GM23338 (cell line): ENCODE measurements around the gene SLC25A13. TPM values are rescaled to one million over a fixed set of nuclear protein-coding genes. Genes with fewer than 3 reads are reported as not detected.

Experiments used
- ATAC-seq: fragments of 200-7000 bp; cut with Tn5 transposase; 3 replicates; pipeline ENCODE4 v1.9.1; 2020
- DNase-seq: peaks from one replicate; pipeline ENCODE4 v3.0.0-alpha.2; 2015; ENCODE audit warnings: low spot score
- H2AFZ ChIP-seq: fragments of 200-600 bp; sonication (generic); 2 replicates; pipeline ENCODE4 v1.8.0; 2016; ENCODE audit warnings: antibody characterized with exemption, mild to moderate bottlenecking, moderate library complexity
- H3F3A ChIP-seq: fragments of 200-600 bp; sonication (generic); replicated peaks from 2 replicates; pipeline ENCODE4 v1.8.0; 2017; ENCODE audit warnings: antibody characterized with exemption, mixed run types, low read depth
- H3K27ac ChIP-seq: fragments of 200-600 bp; sonication (generic); 2 replicates; pipeline ENCODE4 v1.6.1; 2016; ENCODE audit warnings: low read depth
- H3K27me3 ChIP-seq: fragments of 200-600 bp; sonication (generic); 2 replicates; pipeline ENCODE4 v1.8.0; 2016; ENCODE audit warnings: mild to moderate bottlenecking, mixed run types, moderate library complexity; ENCODE audit not compliant: insufficient read depth
- H3K36me3 ChIP-seq: fragments of 200-600 bp; sonication (generic); 2 replicates; pipeline ENCODE4 v1.8.0; 2016; ENCODE audit warnings: mild to moderate bottlenecking; ENCODE audit not compliant: insufficient read depth
- H3K4me1 ChIP-seq: fragments of 200-600 bp; sonication (generic); 2 replicates; pipeline ENCODE4 v1.8.0; 2016; ENCODE audit warnings: mild to moderate bottlenecking, moderate library complexity; ENCODE audit not compliant: insufficient read depth
- H3K4me2 ChIP-seq: fragments of 200-600 bp; sonication (generic); 2 replicates; pipeline ENCODE4 v1.7.1; 2017; ENCODE audit warnings: mixed run types
- H3K4me3 ChIP-seq: fragments of 200-600 bp; sonication (generic); 2 replicates; pipeline ENCODE4 v1.6.1; 2016; ENCODE audit warnings: mixed run types
- H3K79me2 ChIP-seq: fragments of 200-600 bp; sonication (generic); replicated peaks from 2 replicates; pipeline ENCODE4 v1.8.0; 2017; ENCODE audit warnings: mild to moderate bottlenecking; ENCODE audit not compliant: insufficient read depth
- H3K9me2 ChIP-seq: fragments of 200-600 bp; sonication (generic); 2 replicates; pipeline ENCODE4 v1.8.0; 2017; ENCODE audit not compliant: insufficient read depth
- H4K20me1 ChIP-seq: fragments of 200-600 bp; sonication (generic); replicated peaks from 2 replicates; pipeline ENCODE4 v1.8.0; 2017; ENCODE audit warnings: mild to moderate bottlenecking; ENCODE audit not compliant: insufficient read depth
- H3K27ac Mint-ChIP-seq: 2 replicates; pipeline ENCODE4 v1.8.0; 2020; ENCODE audit warnings: inconsistent platforms, mild to moderate bottlenecking, moderate library complexity, mixed read lengths
- H3K27me3 Mint-ChIP-seq: 3 replicates; pipeline ENCODE4 v1.8.0; 2022; ENCODE audit warnings: low read depth, mild to moderate bottlenecking, moderate library complexity, mixed read lengths, inconsistent platforms; ENCODE audit not compliant: insufficient read depth, poor library complexity
- H3K36me3 Mint-ChIP-seq: 3 replicates; pipeline ENCODE4 v1.8.0; 2021; ENCODE audit warnings: low read depth, mild to moderate bottlenecking, inconsistent platforms, moderate library complexity, mixed read lengths
- H3K4me1 Mint-ChIP-seq: 3 replicates; pipeline ENCODE4 v1.8.0; 2020; ENCODE audit warnings: mild to moderate bottlenecking, inconsistent platforms, mixed read lengths
- H3K4me3 Mint-ChIP-seq: 3 replicates; pipeline ENCODE4 v1.8.0; 2021; ENCODE audit warnings: moderate library complexity, mild to moderate bottlenecking, inconsistent platforms, mixed read lengths
- H3K9me3 Mint-ChIP-seq: 3 replicates; pipeline ENCODE4 v1.8.0; 2020; ENCODE audit warnings: moderate library complexity, mild to moderate bottlenecking, inconsistent platforms, mixed read lengths
- EZH2phosphoT487 ChIP-seq: fragments of 200-600 bp; sonication (generic); IDR thresholded peaks from one replicate; pipeline ENCODE4 v1.8.1; 2018; ENCODE audit warnings: antibody characterized with exemption; ENCODE audit not compliant: unreplicated experiment
- ZNF114 ChIP-seq: fragments of 250-450 bp; sonication (Bioruptor Pico); IDR thresholded peaks from 2 replicates; pipeline ENCODE4 v1.5.0; 2020; ENCODE audit warnings: mild to moderate bottlenecking, moderate library complexity
- polyA plus RNA-seq: library from polyadenylated mRNA; unstranded; fragments of >200 nt; fragmentation: Nextera tagmentation; extraction: Ambion mirVana; gene quantifications from 2 replicates; pipeline ENCODE4 v1.2.1, GENCODE V29; 2016
- total RNA-seq: library from RNA; depleted of rRNA; stranded (reverse); fragments of >200 nt; shearing (Covaris generic); gene quantifications from 2 replicates; pipeline ENCODE4 v1.2.3, GENCODE V29; 2014
- TF ChIP-seq, protein P1 (sequence below): fragments of 250-450 bp; sonication (Bioruptor Pico); IDR thresholded peaks from 2 replicates; pipeline ENCODE4 v1.5.0; 2020; ENCODE audit warnings: mild to moderate bottlenecking, moderate library complexity
- TF ChIP-seq, protein P2 (sequence below), 2 experiments: fragments of 200-600 bp in 1 of 2; sonication (generic) in 1 of 2; conservative IDR thresholded peaks; 2 replicates each; pipeline versions ENCODE4 v1.5.1 to v1.6.1; 2016 to 2017; ENCODE audit warnings: antibody characterized with exemption in 2 of 2, low read depth in 2 of 2, mild to moderate bottlenecking in 2 of 2, moderate library complexity in 1 of 2

The SLC25A13 gene
- total and polyA plus RNA-seq, 2 experiments from 2014 or later = 51.1 to 84.6 TPM

DNA sequence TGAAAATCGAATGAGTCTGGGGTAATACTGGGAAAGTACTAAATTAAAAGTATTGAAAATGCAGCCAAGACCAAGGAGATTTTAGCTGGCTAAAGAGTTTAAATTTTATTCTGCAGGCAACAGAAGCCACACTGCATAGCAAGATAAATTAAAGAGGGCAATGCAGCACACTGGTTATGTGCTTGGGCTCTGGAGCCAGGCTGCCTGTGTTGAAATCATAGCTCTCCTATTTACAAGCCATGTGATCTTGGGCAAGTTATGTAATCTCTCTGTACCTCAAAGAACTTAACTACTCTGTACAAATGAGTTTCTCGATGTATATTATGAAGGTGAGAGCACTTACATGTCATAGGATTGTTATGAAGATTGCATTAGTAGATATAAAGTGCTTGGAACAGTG is 9.9 kb downstream of the SLC25A13 start:
- no peak for DNase-seq
- no peak for ATAC-seq

More for the DNA sequence above, 9.9 kb downstream of the SLC25A13 start:
- Histone ChIP-seq H2AFZ (no peak overlapping the region), H3K27ac (no peak overlapping the region), H3K4me3 (no peak overlapping the region), H3K9me2 (peaks cover 4% of the 10 kb centered on the region; the same call in 1 of the 2 replicates), H4K20me1 (peaks cover 25% of the 10 kb centered on the region), H3F3A (no peaks in the 10 kb centered on the region), H3K36me3 (no peaks in the 10 kb centered on the region), H3K4me2 (no peak overlapping the region), H3K27me3 (no peaks in the 10 kb centered on the region), H3K4me1 (peaks cover 38% of the 10 kb centered on the region), H3K79me2 (peaks cover 94% of the 10 kb centered on the region)
- H3K36me3 Mint-ChIP-seq = peaks cover 6% of the 10 kb centered on the region; the same call in 2 of the 3 replicates
- H3K27ac Mint-ChIP-seq = no peak overlapping the region; the same call in 1 of the 2 replicates
- H3K9me3 Mint-ChIP-seq = no peaks in the 10 kb centered on the region
- TF ChIP-seq, protein P1, sequence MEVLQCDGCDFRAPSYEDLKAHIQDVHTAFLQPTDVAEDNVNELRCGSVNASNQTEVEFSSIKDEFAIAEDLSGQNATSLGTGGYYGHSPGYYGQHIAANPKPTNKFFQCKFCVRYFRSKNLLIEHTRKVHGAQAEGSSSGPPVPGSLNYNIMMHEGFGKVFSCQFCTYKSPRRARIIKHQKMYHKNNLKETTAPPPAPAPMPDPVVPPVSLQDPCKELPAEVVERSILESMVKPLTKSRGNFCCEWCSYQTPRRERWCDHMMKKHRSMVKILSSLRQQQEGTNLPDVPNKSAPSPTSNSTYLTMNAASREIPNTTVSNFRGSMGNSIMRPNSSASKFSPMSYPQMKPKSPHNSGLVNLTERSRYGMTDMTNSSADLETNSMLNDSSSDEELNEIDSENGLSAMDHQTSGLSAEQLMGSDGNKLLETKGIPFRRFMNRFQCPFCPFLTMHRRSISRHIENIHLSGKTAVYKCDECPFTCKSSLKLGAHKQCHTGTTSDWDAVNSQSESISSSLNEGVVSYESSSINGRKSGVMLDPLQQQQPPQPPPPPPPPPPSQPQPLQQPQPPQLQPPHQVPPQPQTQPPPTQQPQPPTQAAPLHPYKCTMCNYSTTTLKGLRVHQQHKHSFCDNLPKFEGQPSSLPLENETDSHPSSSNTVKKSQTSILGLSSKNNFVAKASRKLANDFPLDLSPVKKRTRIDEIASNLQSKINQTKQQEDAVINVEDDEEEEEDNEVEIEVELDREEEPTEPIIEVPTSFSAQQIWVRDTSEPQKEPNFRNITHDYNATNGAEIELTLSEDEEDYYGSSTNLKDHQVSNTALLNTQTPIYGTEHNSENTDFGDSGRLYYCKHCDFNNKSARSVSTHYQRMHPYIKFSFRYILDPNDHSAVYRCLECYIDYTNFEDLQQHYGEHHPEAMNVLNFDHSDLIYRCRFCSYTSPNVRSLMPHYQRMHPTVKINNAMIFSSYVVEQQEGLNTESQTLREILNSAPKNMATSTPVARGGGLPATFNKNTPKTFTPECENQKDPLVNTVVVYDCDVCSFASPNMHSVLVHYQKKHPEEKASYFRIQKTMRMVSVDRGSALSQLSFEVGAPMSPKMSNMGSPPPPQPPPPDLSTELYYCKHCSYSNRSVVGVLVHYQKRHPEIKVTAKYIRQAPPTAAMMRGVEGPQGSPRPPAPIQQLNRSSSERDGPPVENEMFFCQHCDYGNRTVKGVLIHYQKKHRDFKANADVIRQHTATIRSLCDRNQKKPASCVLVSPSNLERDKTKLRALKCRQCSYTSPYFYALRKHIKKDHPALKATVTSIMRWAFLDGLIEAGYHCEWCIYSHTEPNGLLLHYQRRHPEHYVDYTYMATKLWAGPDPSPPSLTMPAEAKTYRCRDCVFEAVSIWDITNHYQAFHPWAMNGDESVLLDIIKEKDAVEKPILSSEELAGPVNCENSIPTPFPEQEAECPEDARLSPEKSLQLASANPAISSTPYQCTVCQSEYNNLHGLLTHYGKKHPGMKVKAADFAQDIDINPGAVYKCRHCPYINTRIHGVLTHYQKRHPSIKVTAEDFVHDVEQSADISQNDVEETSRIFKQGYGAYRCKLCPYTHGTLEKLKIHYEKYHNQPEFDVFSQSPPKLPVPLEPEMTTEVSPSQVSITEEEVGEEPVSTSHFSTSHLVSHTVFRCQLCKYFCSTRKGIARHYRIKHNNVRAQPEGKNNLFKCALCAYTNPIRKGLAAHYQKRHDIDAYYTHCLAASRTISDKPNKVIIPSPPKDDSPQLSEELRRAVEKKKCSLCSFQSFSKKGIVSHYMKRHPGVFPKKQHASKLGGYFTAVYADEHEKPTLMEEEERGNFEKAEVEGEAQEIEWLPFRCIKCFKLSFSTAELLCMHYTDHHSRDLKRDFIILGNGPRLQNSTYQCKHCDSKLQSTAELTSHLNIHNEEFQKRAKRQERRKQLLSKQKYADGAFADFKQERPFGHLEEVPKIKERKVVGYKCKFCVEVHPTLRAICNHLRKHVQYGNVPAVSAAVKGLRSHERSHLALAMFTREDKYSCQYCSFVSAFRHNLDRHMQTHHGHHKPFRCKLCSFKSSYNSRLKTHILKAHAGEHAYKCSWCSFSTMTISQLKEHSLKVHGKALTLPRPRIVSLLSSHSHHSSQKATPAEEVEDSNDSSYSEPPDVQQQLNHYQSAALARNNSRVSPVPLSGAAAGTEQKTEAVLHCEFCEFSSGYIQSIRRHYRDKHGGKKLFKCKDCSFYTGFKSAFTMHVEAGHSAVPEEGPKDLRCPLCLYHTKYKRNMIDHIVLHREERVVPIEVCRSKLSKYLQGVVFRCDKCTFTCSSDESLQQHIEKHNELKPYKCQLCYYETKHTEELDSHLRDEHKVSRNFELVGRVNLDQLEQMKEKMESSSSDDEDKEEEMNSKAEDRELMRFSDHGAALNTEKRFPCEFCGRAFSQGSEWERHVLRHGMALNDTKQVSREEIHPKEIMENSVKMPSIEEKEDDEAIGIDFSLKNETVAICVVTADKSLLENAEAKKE (CRISPR knock-in tag) = no peak
- TF ChIP-seq EZH2phosphoT487 (no peak), ZNF114 (CRISPR knock-in tag) (no peak)
- TF ChIP-seq, protein P2, sequence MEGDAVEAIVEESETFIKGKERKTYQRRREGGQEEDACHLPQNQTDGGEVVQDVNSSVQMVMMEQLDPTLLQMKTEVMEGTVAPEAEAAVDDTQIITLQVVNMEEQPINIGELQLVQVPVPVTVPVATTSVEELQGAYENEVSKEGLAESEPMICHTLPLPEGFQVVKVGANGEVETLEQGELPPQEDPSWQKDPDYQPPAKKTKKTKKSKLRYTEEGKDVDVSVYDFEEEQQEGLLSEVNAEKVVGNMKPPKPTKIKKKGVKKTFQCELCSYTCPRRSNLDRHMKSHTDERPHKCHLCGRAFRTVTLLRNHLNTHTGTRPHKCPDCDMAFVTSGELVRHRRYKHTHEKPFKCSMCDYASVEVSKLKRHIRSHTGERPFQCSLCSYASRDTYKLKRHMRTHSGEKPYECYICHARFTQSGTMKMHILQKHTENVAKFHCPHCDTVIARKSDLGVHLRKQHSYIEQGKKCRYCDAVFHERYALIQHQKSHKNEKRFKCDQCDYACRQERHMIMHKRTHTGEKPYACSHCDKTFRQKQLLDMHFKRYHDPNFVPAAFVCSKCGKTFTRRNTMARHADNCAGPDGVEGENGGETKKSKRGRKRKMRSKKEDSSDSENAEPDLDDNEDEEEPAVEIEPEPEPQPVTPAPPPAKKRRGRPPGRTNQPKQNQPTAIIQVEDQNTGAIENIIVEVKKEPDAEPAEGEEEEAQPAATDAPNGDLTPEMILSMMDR (conservative IDR thresholded peaks at IDR 0.05; ENCODE audit: low read depth in 2 of 2) = no peak
- peaks cover 52% of the 10 kb centered on the region for H3K4me1 Mint-ChIP-seq
- no peak overlapping the region for H3K4me3 Mint-ChIP-seq
- peaks cover 2% of the 10 kb centered on the region for H3K27me3 Mint-ChIP-seq
